Kidney epithelial cell (primary cell): ENCODE results near the gene MRPL52. TPM values are rescaled to one million over a fixed set of nuclear protein-coding genes. Genes with fewer than 3 reads are reported as not detected.

ENCODE experiments used
- DNase-seq: peaks from one replicate; pipeline ENCODE4 v3.0.0-alpha.2; 2010; ENCODE audit warnings: low read depth
- H3K27me3 ChIP-seq: 2 replicates; pipeline ENCODE4 v1.6.0; 2011; ENCODE audit warnings: low read length; ENCODE audit not compliant: control insufficient read depth, insufficient read depth
- H3K36me3 ChIP-seq: 2 replicates; pipeline ENCODE4 v1.5.1; 2011; ENCODE audit warnings: low read length; ENCODE audit not compliant: control insufficient read depth, insufficient read depth
- H3K4me3 ChIP-seq: 2 replicates; pipeline ENCODE4 v1.5.1; 2011; ENCODE audit warnings: low read depth, mild to moderate bottlenecking, control low read depth, low read length
- total RNA-seq: library from RNA; depleted of rRNA; stranded (reverse); fragments of >200 nt; gene quantifications from 2 replicates; pipeline ENCODE4 v1.2.3, GENCODE V29; 2015
- TF ChIP-seq, protein P1 (sequence below): IDR thresholded peaks from 2 replicates; pipeline ENCODE4 v1.5.1; 2011; ENCODE audit warnings: mild to moderate bottlenecking, moderate library complexity, low read length, control low read depth, inconsistent platforms; ENCODE audit not compliant: insufficient read depth, poor library complexity, severe bottlenecking

The MRPL52 gene
- total RNA-seq, 1 donor from 2014 or later: 362 TPM

DNA sequence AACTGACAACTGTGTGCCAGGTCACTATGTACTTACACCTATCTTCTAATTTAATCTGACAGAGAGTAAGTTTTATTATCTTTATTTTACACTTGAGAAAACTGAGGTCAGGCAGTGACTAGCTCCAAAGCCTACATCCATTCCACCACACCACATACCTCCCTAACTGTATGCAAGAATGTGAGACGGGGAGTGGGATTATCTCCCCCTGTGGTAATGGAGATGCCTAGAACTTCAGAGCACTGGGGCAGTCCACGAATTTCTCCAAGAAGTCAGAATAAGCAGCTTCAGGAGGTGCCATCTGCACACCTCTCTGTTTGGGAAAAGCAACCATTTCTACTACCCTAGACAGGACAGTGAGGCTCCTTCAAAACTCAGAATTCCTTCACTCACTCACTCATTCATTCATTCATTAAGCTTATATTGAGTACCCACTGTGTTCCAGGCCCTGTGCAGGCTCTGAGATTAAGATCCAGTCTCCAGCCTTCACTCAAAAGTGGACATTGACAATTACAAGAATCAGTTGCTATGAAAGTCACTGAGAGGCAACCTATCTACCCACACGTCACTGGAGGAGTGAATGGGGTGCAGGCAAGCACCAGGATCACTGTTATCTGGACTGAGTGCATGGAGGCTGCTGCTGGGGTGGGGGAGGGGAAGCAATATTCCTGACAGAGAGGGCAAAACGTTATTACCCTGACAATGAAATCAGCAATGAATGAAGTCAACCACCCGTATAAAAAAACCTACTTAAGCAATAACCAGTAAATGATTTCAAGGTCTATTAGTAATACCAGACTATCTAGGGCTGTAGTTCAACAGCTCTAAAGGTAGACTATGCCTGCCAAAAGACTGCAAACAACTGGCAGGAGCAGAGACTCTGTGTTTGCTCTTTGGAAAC lies 32.4 kb upstream of the MRPL52 start:
- TF ChIP-seq, protein P1, sequence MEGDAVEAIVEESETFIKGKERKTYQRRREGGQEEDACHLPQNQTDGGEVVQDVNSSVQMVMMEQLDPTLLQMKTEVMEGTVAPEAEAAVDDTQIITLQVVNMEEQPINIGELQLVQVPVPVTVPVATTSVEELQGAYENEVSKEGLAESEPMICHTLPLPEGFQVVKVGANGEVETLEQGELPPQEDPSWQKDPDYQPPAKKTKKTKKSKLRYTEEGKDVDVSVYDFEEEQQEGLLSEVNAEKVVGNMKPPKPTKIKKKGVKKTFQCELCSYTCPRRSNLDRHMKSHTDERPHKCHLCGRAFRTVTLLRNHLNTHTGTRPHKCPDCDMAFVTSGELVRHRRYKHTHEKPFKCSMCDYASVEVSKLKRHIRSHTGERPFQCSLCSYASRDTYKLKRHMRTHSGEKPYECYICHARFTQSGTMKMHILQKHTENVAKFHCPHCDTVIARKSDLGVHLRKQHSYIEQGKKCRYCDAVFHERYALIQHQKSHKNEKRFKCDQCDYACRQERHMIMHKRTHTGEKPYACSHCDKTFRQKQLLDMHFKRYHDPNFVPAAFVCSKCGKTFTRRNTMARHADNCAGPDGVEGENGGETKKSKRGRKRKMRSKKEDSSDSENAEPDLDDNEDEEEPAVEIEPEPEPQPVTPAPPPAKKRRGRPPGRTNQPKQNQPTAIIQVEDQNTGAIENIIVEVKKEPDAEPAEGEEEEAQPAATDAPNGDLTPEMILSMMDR: no peak
- no peaks in the 10 kb centered on the region for H3K27me3 ChIP-seq
- no peak overlapping the region for H3K4me3 ChIP-seq
- DNase-seq: no peak
- no peaks in the 10 kb centered on the region for H3K36me3 ChIP-seq

DNA sequence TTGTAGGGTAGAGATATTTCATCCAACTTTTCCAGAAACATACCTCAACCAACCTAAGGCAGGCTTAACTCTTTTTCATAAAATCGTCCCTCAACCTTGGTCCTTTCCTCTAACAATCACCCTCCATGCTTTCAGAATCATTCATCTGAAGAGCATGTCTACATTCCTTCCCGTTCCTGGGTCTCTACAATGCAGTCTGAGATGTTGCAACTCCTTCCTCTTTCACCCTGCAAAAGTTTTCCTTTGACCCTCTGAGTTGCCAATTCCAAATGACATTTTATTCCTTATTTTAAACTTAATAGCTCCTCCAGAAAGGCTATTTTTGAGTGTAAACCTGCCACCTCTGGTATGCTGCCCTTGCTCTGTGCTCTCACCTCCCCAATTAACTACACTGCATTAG lies 31.2 kb upstream of the MRPL52 start:
- TF ChIP-seq, protein P1: no peak
- no peak overlapping the region for H3K4me3 ChIP-seq

DNA sequence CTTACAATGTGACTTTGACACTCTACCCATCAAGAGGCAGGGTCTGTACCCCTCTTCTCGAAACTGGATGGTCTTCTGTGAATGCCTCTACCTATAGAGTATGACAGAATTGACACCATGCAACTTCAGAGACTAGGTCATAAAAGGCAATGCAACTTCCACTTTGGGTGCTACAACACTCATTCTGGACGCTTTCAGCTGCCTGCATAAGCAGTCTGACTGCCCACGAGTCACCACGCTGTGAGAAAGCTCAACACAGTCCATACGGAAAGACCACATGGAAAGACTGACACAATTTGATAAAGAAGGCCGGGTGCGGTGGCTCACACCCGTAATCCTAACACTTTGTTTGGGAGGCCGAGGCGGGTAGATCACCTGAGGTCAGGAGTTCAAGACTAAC lies 29.3 kb upstream of the MRPL52 start:
- no peak for DNase-seq
- Histone ChIP-seq H3K27me3 (no peaks in the 10 kb centered on the region), H3K4me3 (no peak overlapping the region), H3K36me3 (no peaks in the 10 kb centered on the region)
- TF ChIP-seq, protein P1: no peak

More for the DNA sequence above, 31.2 kb upstream of the MRPL52 start:
- DNase-seq: no peak
- Histone ChIP-seq H3K36me3 (no peaks in the 10 kb centered on the region), H3K27me3 (no peaks in the 10 kb centered on the region)

DNA sequence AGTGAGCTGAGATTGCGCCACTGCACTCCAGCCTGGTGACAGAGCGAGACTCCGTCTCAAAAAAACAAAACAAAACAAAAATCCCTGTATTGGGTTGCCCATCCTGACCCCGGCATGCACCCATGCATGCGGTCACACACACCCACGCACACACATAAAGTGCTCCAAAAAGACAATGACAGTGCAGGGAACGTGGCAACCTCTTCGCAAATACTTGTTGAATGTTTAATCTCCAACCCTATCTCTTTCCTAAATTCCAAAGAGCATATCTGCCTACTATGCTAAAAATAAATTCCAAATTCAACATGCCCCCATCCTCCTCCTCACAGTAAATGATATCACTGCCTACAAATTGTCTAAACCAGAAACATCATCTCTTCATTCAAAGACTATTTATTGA lies 28.0 kb upstream of the MRPL52 start:
- H3K27me3 ChIP-seq: no peaks in the 10 kb centered on the region
- DNase-seq: no peak
- no peak overlapping the region for H3K4me3 ChIP-seq
- no peaks in the 10 kb centered on the region for H3K36me3 ChIP-seq
- TF ChIP-seq, protein P1: no peak

DNA sequence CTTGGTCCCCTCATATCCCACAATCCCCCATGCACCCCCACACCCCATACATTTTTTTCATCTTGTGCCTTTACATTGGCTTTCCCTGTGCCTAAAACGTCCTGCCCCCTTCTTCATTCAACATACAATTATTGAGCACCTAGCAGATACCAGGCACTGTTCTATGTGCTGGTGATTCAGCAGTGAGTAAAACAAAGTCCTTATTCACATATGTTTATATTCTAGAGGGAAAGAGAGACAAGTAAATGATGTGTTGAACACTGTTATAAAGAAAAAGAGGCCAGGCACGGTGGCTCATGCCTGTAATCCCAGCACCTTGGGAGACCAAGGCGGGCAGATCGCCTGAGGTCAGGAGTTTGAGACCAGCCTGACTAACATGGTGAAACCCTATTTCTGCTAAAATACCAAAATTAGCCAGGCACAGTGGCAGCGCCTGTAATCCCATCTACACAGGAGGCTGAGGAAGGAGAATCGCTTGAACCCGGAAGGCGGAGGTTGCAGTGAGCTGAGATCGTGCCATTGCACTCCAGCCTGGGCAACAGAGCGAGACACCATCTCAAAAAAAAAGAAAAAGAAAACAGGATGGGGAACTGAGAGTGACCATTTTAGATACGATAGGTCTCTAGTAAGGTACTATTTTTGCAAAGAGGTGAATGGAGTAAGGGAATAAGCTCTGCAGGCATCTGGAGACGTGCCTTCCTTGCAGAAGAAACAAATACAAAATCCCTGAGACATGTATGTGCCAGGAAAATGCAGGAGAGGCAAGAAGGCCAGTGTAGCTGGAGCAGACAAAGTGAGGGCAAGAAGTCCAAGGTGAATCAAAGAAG lies 26.6 kb upstream of the MRPL52 start:
- DNase-seq: no peak

More for the DNA sequence above, 26.6 kb upstream of the MRPL52 start:
- Histone ChIP-seq H3K4me3 (no peak overlapping the region), H3K27me3 (no peaks in the 10 kb centered on the region), H3K36me3 (no peaks in the 10 kb centered on the region)
- TF ChIP-seq, protein P1: no peak
